ENCODE results near the gene AQP9.
"Not testable (repeated sequence)": the region's sequence is repeated elsewhere in the genome, so short reads cannot be mapped to it uniquely, and the experiment has no call there.

AQP9 gene

DNA sequence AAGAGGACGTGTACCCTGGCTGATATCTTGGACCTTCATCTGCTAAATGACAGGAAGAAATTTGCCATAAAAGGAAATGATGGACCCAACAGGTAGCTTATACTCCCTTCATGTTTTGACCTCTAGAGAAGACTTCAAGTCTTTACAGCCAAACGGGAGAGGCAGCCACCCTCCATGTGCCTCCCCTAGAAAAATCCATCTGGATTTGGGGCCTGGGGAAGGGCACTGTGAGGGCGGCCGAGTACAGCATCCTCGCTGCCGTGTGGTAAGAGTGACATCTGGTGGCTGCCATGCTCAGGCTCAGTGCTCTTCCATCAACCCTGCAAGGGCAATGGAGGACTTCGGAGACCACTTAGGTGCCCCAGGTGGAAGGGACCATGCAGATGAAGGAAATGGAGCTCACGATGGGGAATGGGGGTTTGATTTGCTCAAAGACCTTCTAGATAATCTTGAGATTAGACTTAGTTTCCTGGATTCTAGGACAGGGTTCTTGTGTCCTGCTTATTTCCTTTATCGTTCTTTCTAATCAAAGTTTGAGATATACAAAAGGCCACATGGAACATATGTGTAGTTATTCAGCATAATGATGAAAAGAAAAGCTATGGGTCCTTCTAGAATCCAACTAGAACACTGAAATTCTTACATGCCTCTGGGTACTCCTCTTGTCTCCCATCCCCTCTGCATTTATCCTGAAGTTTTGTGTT lies 44.4 kb downstream of the AQP9 start:
- peak; percentile 29 for DNase-seq

GRCh38 chr15:58185439-58185838 lies 47.3 kb downstream of the AQP9 start:
- no peak for DNase-seq

DNA sequence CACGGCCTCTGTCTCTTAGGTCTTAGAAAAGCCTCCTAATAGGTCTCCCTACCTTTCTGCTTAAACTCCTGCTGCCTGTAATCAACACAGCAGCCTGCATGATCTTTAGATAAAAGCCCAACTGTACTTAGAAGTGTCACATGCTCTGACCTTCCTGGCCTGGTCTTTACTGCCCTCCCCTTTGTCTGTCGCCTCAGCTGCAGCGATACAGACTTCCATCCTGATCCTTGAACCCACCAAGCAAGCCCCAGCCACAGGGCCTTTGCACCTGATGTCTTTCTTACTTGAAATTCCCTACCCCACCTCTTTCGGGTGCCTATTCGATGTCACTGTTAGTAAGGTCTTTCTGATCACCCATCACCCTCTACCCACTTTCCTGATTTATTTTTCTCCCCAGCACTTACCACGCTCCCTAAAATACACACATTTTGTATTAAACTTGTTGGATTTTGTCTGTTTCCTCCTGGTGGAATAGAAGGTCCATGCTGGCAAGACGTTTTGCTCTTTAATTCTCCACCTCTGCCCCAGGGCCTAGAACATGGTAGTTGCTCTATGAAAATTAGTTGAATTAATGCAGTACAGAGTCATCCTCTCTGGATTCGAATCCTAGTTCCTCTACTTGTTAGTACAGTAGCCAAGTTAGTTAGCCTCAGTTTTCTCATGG lies 51.1 kb downstream of the AQP9 start:
- DNase-seq = no peak

DNA sequence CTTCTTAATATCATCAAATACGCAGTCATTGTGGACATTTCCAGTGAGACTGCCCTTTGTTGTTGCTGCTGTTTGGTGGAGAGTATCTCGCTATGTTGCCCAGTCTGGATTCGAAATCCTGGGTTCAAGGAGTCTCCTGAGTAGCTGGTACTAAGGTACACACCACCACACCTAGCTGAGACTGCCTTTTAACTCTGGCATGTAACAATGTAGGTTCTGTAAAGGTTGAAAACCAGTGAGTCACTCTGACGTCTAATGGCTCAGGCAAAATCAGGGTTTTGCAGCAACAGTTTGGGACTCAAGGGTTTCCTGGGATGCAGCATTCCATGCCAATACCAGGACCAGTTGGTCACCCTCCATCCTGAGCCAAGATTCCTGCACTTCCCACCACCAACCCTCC lies 52.2 kb downstream of the AQP9 start:
- DNase-seq = no peak

DNA sequence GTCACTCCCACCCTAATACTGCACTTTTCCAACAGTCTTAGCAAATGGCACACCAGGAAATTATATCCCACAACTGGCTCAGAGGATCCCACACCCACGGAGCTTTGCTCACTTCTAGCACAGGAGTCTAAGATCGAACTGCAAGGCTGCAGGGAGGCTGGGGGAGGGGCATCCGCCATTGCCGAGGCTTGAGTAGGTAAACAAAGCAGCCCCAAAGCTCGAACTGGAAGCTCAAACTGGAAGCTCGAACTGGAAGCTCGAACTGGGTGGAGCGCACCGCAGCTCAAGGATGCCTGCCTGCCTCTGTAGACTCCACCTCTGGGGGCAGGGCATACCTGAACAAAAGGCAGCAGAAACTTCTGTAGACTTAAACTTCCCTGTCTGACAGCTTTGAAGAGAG lies 55.5 kb downstream of the AQP9 start:
- DNase-seq = not testable (repeated sequence)

- DNase-seq = no peak
These were observed 62.6 kb downstream of the AQP9 start for GRCh38 chr15:58200739-58201138.

DNA sequence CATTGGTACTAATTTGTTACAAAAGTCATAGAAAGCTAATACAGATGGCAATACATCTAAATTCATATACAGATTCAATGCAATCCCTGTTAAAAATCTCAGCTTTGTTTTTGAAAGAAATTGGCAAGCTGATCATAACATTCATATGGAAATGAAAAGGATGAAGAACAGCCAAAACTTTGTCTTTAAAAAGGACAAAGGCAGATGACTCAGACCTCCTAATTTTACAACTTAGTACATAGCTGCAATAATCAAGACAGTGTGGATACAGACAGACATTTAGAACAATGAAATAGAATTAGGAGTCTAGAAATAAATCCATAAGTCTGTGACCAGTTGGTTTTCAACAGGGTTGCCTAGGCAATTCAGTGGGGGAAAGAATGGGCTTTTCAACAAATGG lies 63.3 kb downstream of the AQP9 start:
- no peak for DNase-seq

GRCh38 chr15:58203537-58203936 lies 65.4 kb downstream of the AQP9 start:
- no peak for DNase-seq

GRCh38 chr15:58206151-58206550 lies 68.0 kb downstream of the AQP9 start:
- DNase-seq = no peak

GRCh38 chr15:58208217-58208616 lies 70.0 kb downstream of the AQP9 start:
- DNase-seq = not testable (repeated sequence)

- not testable (repeated sequence) for DNase-seq
These were observed 70.9 kb downstream of the AQP9 start for GRCh38 chr15:58209007-58209481.

DNA sequence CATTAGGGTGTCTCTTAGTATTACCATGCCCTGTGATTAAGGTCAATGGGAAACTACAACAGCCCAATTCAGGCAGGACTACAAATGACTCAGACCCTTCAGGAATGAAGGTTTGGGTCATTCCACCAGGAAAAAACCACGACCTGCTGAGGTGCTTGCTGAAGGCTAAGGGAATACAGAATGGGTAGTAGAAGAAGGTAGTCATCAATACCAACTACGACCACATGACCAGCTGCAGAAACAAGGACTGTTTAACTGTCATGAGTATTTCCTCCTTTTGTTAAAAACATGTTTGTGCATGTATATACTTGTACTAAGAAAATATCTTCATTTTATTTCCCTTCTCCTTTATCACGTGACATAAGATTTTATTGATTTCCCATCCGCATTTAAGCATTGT lies 71.8 kb downstream of the AQP9 start:
- DNase-seq = not testable (repeated sequence)

GRCh38 chr15:58212909-58213526 lies 74.8 kb downstream of the AQP9 start:
- peak; percentile 41 for DNase-seq

DNA sequence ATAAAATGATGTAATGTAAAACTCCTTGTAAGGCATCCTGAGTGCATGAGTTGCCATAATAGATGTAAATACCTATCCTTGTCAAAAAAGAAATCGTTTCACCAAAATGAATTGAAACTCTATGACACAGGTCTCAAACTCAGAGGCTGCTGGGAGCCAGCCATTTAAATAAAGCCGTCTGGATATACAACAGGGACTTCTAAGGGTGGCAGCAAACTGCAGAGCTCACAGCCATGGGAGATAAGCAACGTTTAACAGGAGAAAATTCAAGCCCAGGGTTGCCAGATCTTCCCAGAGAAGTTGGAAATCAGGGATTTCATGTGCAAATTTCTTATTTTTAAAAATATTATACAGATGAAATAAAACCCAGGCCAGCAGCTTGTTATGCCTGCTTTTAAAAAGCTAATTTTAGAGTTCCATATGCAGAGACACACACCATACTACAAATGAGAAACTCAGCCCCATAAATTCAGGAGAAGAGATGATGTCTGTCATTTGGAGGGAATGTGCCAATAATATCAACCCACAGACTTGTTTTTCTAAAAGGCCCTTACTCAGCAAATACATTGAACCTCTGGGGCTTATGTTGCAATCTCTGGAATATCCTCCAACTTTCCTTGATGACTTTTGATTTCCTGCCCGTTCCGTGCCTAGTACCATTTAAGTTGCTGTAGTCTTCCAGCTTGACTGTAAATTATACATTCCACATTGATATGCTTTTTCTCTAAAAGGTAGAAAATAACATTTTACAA lies 75.6 kb downstream of the AQP9 start:
- DNase-seq = no peak

- DNase-seq = no peak
These were observed 76.6 kb downstream of the AQP9 start for GRCh38 chr15:58214591-58215340.

- no peak for DNase-seq
These were observed 79.3 kb downstream of the AQP9 start for GRCh38 chr15:58217460-58217859.

- DNase-seq = no peak
These were observed 83.5 kb downstream of the AQP9 start for GRCh38 chr15:58221591-58222241.

GRCh38 chr15:58222679-58223078 lies 84.5 kb downstream of the AQP9 start:
- DNase-seq = no peak

DNA sequence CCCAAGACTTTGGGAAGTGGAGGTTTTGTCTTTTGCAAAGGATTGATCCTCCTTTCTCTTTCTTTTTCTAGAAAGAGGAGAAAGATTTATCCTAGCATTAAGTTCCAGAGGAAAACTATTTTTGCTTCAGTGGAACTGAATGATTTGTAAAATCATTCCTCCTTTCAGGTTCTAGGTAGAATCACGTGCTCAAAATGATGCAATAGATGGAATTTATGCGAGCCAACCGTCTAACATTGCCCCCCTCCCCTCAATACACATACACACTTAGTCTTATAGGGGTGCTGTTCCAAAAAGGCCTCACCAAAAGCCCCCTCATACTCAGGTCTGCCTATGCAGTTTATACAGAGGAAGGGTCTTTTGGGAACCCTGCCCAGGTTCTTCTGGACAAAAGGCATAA lies 85.3 kb downstream of the AQP9 start:
- no peak for DNase-seq

GRCh38 chr15:58224068-58224467 lies 85.9 kb downstream of the AQP9 start:
- no peak for DNase-seq

- peak; percentile 68 for DNase-seq
These were observed 89.7 kb downstream of the AQP9 start for GRCh38 chr15:58227706-58228543.

Data from NCI-H510A treated with DMSO at 0.1 percent for 48 hours (cell line).